ACC112 (cell line): Measurements from ENCODE around the gene GJB2.
A peak's percentile ranks its signal among the peaks of the same experiment; 100 is the strongest.

Experiments
- H2AFZ ChIP-seq: fragments of 200-600 bp; sonication (generic); one replicate; pipeline ENCODE4 v1.6.0; 2017; ENCODE audit warnings: antibody characterized with exemption, low read length; ENCODE audit not compliant: unreplicated experiment
- H3K27ac ChIP-seq: fragments of 200-600 bp; sonication (generic); 2 replicates; pipeline ENCODE4 v1.5.1; 2014; ENCODE audit warnings: low read depth, mild to moderate bottlenecking, antibody characterized with exemption, low read length, moderate library complexity
- H3K27me3 ChIP-seq: fragments of 200-600 bp; sonication (generic); 2 replicates; pipeline ENCODE4 v1.6.1; 2014; ENCODE audit warnings: mild to moderate bottlenecking, antibody characterized with exemption, low read length, moderate library complexity, mixed read lengths; ENCODE audit not compliant: insufficient read depth
- H3K36me3 ChIP-seq: fragments of 200-600 bp; sonication (generic); 2 replicates; pipeline ENCODE4 v1.6.1; 2016; ENCODE audit warnings: mild to moderate bottlenecking, antibody characterized with exemption, low read length, moderate library complexity, mixed read lengths; ENCODE audit not compliant: insufficient read depth
- H3K4me1 ChIP-seq: fragments of 200-600 bp; sonication (generic); one replicate; pipeline ENCODE4 v1.6.1; 2016; ENCODE audit warnings: low read length, mixed read lengths; ENCODE audit not compliant: insufficient read depth, unreplicated experiment, control insufficient read depth
- H3K4me3 ChIP-seq: fragments of 200-600 bp; sonication (generic); 2 replicates; pipeline ENCODE4 v1.5.1; 2014; ENCODE audit warnings: mild to moderate bottlenecking, low read depth, low read length
- H3K79me2 ChIP-seq: fragments of 200-600 bp; sonication (generic); one replicate; pipeline ENCODE4 v1.6.0; 2016; ENCODE audit warnings: low read length; ENCODE audit not compliant: control insufficient read depth, unreplicated experiment, insufficient read depth

GJB2 gene

GRCh38 chr13:20192836-20193161 is at the start of gene GJB2:
TSS of gene GJB2 (minus strand) at chr13:20192938. CDS start at chr13:20189581, 3,357 bp downstream.
- Histone ChIP-seq H3K27ac (no peak within 1 kb of the TSS), H3K27me3 (peaks cover 61% of the 10 kb centered on the region), H2AFZ (peak within 1 kb of the TSS; percentile 5), H3K36me3 (no peaks in the 10 kb centered on the region), H3K79me2 (no peaks in the 10 kb centered on the region), H3K4me1 (peaks cover 7% of the 10 kb centered on the region), H3K4me3 (peak within 1 kb of the TSS; percentile 65)

GRCh38 chr13:20241593-20241992 is 48.9 kb upstream of the GJB2 start:
- H3K4me1 ChIP-seq, result no peaks in the 10 kb centered on the region
- H2AFZ ChIP-seq, result no peak overlapping the region
- H3K27me3 ChIP-seq, result peaks cover 62% of the 10 kb centered on the region
- H3K36me3 ChIP-seq, result no peaks in the 10 kb centered on the region
- no peak overlapping the region for H3K4me3 ChIP-seq
- no peaks in the 10 kb centered on the region for H3K79me2 ChIP-seq
- H3K27ac ChIP-seq, result no peak overlapping the region

GRCh38 chr13:20239748-20240147 is 47.0 kb upstream of the GJB2 start:
- no peak overlapping the region for H3K4me3 ChIP-seq
- no peaks in the 10 kb centered on the region for H3K4me1 ChIP-seq

GRCh38 chr13:20232556-20233277 is 40.0 kb upstream of the GJB2 start:
- Histone ChIP-seq H2AFZ (no peak overlapping the region), H3K4me1 (no peaks in the 10 kb centered on the region), H3K79me2 (no peaks in the 10 kb centered on the region), H3K4me3 (no peak overlapping the region), H3K36me3 (no peaks in the 10 kb centered on the region), H3K27me3 (peaks cover 78% of the 10 kb centered on the region), H3K27ac (no peak overlapping the region)

More at GRCh38 chr13:20239748-20240147, 47.0 kb upstream of the GJB2 start:
- H3K27ac ChIP-seq, result no peak overlapping the region
- peaks cover 66% of the 10 kb centered on the region for H3K27me3 ChIP-seq
- no peak overlapping the region for H2AFZ ChIP-seq
- no peaks in the 10 kb centered on the region for H3K36me3 ChIP-seq
- no peaks in the 10 kb centered on the region for H3K79me2 ChIP-seq

- no peak within 1 kb of the TSS for H3K4me3 ChIP-seq
- H3K27me3 ChIP-seq, result peaks cover 78% of the 10 kb centered on the region
- H3K36me3 ChIP-seq, result no peaks in the 10 kb centered on the region
- no peaks in the 10 kb centered on the region for H3K4me1 ChIP-seq
- no peak within 1 kb of the TSS for H3K27ac ChIP-seq
- peak within 1 kb of the TSS; percentile 12 for H2AFZ ChIP-seq
- no peaks in the 10 kb centered on the region for H3K79me2 ChIP-seq
Observed at GRCh38 chr13:20231839-20232555, 39.3 kb upstream of the GJB2 start, which contains the start of gene GJB6. TSS of gene GJB6 (minus strand) at chr13:20232319. CDS start at chr13:20223480, 8,839 bp downstream.

- Histone ChIP-seq H3K27me3 (peaks cover 82% of the 10 kb centered on the region), H3K27ac (no peak overlapping the region), H3K4me3 (no peak overlapping the region), H2AFZ (no peak overlapping the region), H3K36me3 (no peaks in the 10 kb centered on the region), H3K4me1 (no peaks in the 10 kb centered on the region), H3K79me2 (no peaks in the 10 kb centered on the region)
Observed at GRCh38 chr13:20230913-20231838, 38.4 kb upstream of the GJB2 start.

GRCh38 chr13:20227730-20228129 is 35.0 kb upstream of the GJB2 start:
- Histone ChIP-seq H3K79me2 (no peaks in the 10 kb centered on the region), H3K27ac (no peak overlapping the region), H3K36me3 (no peaks in the 10 kb centered on the region), H2AFZ (no peak overlapping the region), H3K4me3 (no peak overlapping the region), H3K4me1 (no peaks in the 10 kb centered on the region), H3K27me3 (peaks cover 89% of the 10 kb centered on the region)

GRCh38 chr13:20227288-20227687 is 34.5 kb upstream of the GJB2 start:
- Histone ChIP-seq H3K27me3 (peaks cover 89% of the 10 kb centered on the region), H3K4me3 (no peak overlapping the region), H2AFZ (no peak overlapping the region), H3K79me2 (no peaks in the 10 kb centered on the region), H3K36me3 (no peaks in the 10 kb centered on the region), H3K4me1 (no peaks in the 10 kb centered on the region), H3K27ac (no peak overlapping the region)

- Histone ChIP-seq H3K4me3 (no peak overlapping the region), H3K36me3 (no peaks in the 10 kb centered on the region), H3K27me3 (peaks cover 87% of the 10 kb centered on the region)
Observed at GRCh38 chr13:20222553-20222952, 29.8 kb upstream of the GJB2 start.

GRCh38 chr13:20221772-20222171 is 29.0 kb upstream of the GJB2 start:
- Histone ChIP-seq H3K36me3 (no peaks in the 10 kb centered on the region), H2AFZ (no peak overlapping the region), H3K4me1 (no peaks in the 10 kb centered on the region), H3K79me2 (no peaks in the 10 kb centered on the region), H3K27me3 (peaks cover 87% of the 10 kb centered on the region), H3K27ac (no peak overlapping the region), H3K4me3 (no peak overlapping the region)

More at GRCh38 chr13:20222553-20222952, 29.8 kb upstream of the GJB2 start:
- Histone ChIP-seq H2AFZ (no peak overlapping the region), H3K4me1 (no peaks in the 10 kb centered on the region), H3K27ac (no peak overlapping the region), H3K79me2 (no peaks in the 10 kb centered on the region)
